ENCODE data around the gene BCL2L14. TPM values are rescaled to one million over a fixed set of nuclear protein-coding genes. Genes with fewer than 3 reads are reported as not detected.

BCL2L14 gene
- total RNA-seq, 2 donors from 2014 or later = not detected

GRCh38 chr12:12116677-12117076 lies 45.9 kb downstream of the BCL2L14 start:
- H3K4me3 ChIP-seq = no peak overlapping the region
- DNase-seq (ENCODE audit: low spot score) = no peak
- peaks cover 13% of the 10 kb centered on the region for H3K36me3 ChIP-seq
- no peaks in the 10 kb centered on the region for H3K4me1 ChIP-seq
- no peaks in the 10 kb centered on the region for H3K9me3 ChIP-seq
- no peak for TF ChIP-seq CTCF (IDR thresholded peaks at IDR 0.05)
- H3K27me3 ChIP-seq = no peaks in the 10 kb centered on the region
- no peak overlapping the region for H3K27ac ChIP-seq

- DNase-seq (ENCODE audit: low spot score) = no peak
- H3K4me3 ChIP-seq = no peak overlapping the region
- TF ChIP-seq CTCF (IDR thresholded peaks at IDR 0.05) = no peak
- peaks cover 34% of the 10 kb centered on the region for H3K36me3 ChIP-seq
- no peak overlapping the region for H3K27ac ChIP-seq
- no peaks in the 10 kb centered on the region for H3K4me1 ChIP-seq
- H3K9me3 ChIP-seq = no peaks in the 10 kb centered on the region
- H3K27me3 ChIP-seq = no peaks in the 10 kb centered on the region
These were observed 50.3 kb downstream of the BCL2L14 start for GRCh38 chr12:12121061-12121460.

- no peak for DNase-seq (ENCODE audit: low spot score)
- Histone ChIP-seq H3K36me3 (peaks cover 34% of the 10 kb centered on the region), H3K27me3 (no peaks in the 10 kb centered on the region), H3K9me3 (no peaks in the 10 kb centered on the region), H3K4me3 (no peak overlapping the region), H3K4me1 (no peaks in the 10 kb centered on the region), H3K27ac (peak overlapping the region in 1 of 2 donors; percentile 33)
- no peak for TF ChIP-seq CTCF (IDR thresholded peaks at IDR 0.05)
These were observed 52.4 kb downstream of the BCL2L14 start for GRCh38 chr12:12123036-12123604.

- TF ChIP-seq CTCF (IDR thresholded peaks at IDR 0.05) = no peak
- Histone ChIP-seq H3K9me3 (no peaks in the 10 kb centered on the region), H3K27me3 (no peaks in the 10 kb centered on the region), H3K4me3 (no peak overlapping the region), H3K4me1 (no peaks in the 10 kb centered on the region), H3K27ac (no peak overlapping the region), H3K36me3 (peaks cover 22% of the 10 kb centered on the region)
- DNase-seq (ENCODE audit: low spot score) = no peak
These were observed 55.8 kb downstream of the BCL2L14 start for GRCh38 chr12:12126551-12126950.

GRCh38 chr12:12127304-12127703 lies 56.6 kb downstream of the BCL2L14 start:
- H3K36me3 ChIP-seq = peaks cover 19% of the 10 kb centered on the region
- H3K9me3 ChIP-seq = no peaks in the 10 kb centered on the region
- TF ChIP-seq CTCF (IDR thresholded peaks at IDR 0.05) = no peak
- H3K4me3 ChIP-seq = no peak overlapping the region
- no peaks in the 10 kb centered on the region for H3K4me1 ChIP-seq
- H3K27me3 ChIP-seq = no peaks in the 10 kb centered on the region
- no peak for DNase-seq (ENCODE audit: low spot score)
- no peak overlapping the region for H3K27ac ChIP-seq

- H3K27ac ChIP-seq = no peak overlapping the region
- DNase-seq (ENCODE audit: low spot score) = no peak
- no peaks in the 10 kb centered on the region for H3K27me3 ChIP-seq
- no peak for TF ChIP-seq CTCF (IDR thresholded peaks at IDR 0.05)
- H3K9me3 ChIP-seq = no peaks in the 10 kb centered on the region
- peaks cover 19% of the 10 kb centered on the region for H3K36me3 ChIP-seq
- no peaks in the 10 kb centered on the region for H3K4me1 ChIP-seq
- no peak overlapping the region for H3K4me3 ChIP-seq
These were observed 57.9 kb downstream of the BCL2L14 start for GRCh38 chr12:12128670-12129069.
